ENCODE results near the gene TEKT2. TPM values are rescaled to one million over a fixed set of nuclear protein-coding genes. Genes with fewer than 3 reads are reported as not detected.

The TEKT2 gene
- total and polyA plus RNA-seq, 2 donors (not counting 3 experiments of a cell fraction or from before 2014, with no cell fraction given) = 0.38 to 0.61 TPM

- dilution Hi-C loops (cut with MboI; ENCODE audit: extremely low pct_ligation_motif_present, low sequenced_read_pairs) = no loop called here
- ChIA-PET CTCF (interaction anchor here (1.0 to 1.8 kb wide), 2 partner anchors 75 to 200 kb away, joined by 3 to 4 read pairs; partner anchors contain the start of gene AGO1), POLR2A (no interaction called here)
- no peak overlapping the region for H3K4me3 ChIP-seq (replicated peaks in 1 of 3; ENCODE audit: insufficient read depth in 1 of 3, low read depth in 1 of 3, low read length in 3 of 3)
- intact Hi-C loops (cut with micrococcal nuclease) = no loop called here
- no peaks in the 10 kb centered on the region for H3K9me3 ChIP-seq (replicated peaks; ENCODE audit: control insufficient read depth, insufficient read depth, low read length)
- BruUV-seq (replicated peaks) = no TSS peak
- no peaks in the 10 kb centered on the region for H3K9me1 ChIP-seq (replicated peaks; ENCODE audit: control insufficient read depth, extremely low read depth, insufficient read depth, low read length)
- FAIRE-seq (no peak), DNase-seq (ENCODE audit: low read depth, low spot score) (no peak)
- TF ChIP-seq CTCF (IDR thresholded peaks at IDR 0.05; ENCODE audit: extremely low read depth in 1 of 2, insufficient read depth in 1 of 2, low read depth in 1 of 2, low read length in 2 of 2) (no peak), EZH2 (IDR thresholded peaks at IDR 0.05; ENCODE audit: borderline replicate concordance, low read depth, low read length, severe bottlenecking) (no peak), FOS (IDR thresholded peaks at IDR 0.05; ENCODE audit: borderline replicate concordance, insufficient read depth, low read length) (no peak), GATA2 (IDR thresholded peaks at IDR 0.05; ENCODE audit: insufficient read depth, insufficient read length, low read depth, low read length) (no peak), POLR2A (IDR thresholded peaks at IDR 0.05; ENCODE audit: low read depth, low read length) (no peak), MYC (IDR thresholded peaks at IDR 0.05; ENCODE audit: low read depth, low read length) (no peak), JUN (IDR thresholded peaks at IDR 0.05; ENCODE audit: borderline replicate concordance, insufficient read depth, insufficient read length, low read depth) (no peak), POLR2AphosphoS5 (IDR thresholded peaks at IDR 0.05; ENCODE audit: insufficient read depth, low read depth, low read length) (no peak), MAX (IDR thresholded peaks at IDR 0.05; ENCODE audit: insufficient read depth, insufficient read length) (no peak)
- H3K79me2 ChIP-seq (ENCODE audit: control insufficient read depth, insufficient read depth, low read length) = no peaks in the 10 kb centered on the region
- H3K27me3 ChIP-seq (ENCODE audit: control insufficient read depth in 2 of 2, insufficient read depth in 2 of 2, low read length in 2 of 2) = no peaks in the 10 kb centered on the region
- no peak overlapping the region for H3K9ac ChIP-seq (replicated peaks; ENCODE audit: extremely low read depth, insufficient read depth, low read length)
- H4K20me1 ChIP-seq (replicated peaks; ENCODE audit: control insufficient read depth, extremely low read depth, insufficient read depth, low read length) = no peaks in the 10 kb centered on the region
- H3K4me2 ChIP-seq (ENCODE audit: insufficient read depth, low read length) = no peak overlapping the region
- no peak overlapping the region for H3K27ac ChIP-seq (ENCODE audit: insufficient read depth, low read depth, low read length)
- no peak overlapping the region for H2AFZ ChIP-seq (ENCODE audit: low read depth, low read length)
- peaks cover under 1% of the 10 kb centered on the region for H3K4me1 ChIP-seq (ENCODE audit: control insufficient read depth, extremely low read depth, insufficient read depth, low read length)
- no peaks in the 10 kb centered on the region for H3K36me3 ChIP-seq (ENCODE audit: control insufficient read depth in 2 of 2, extremely low read depth in 1 of 2, insufficient read depth in 2 of 2, low read length in 2 of 2)
Measured at GRCh38 chr1:36083219-36083618, 675 bp upstream of the TEKT2 start.
